GM19324 (cell line): ENCODE measurements around the gene SIRT7.

Source experiments
- ATAC-seq: cut with Tn5 transposase; IDR thresholded peaks from one replicate; pipeline ENCODE4 v1.9.1; 2021; ENCODE audit warnings: mild to moderate bottlenecking, moderate library complexity; ENCODE audit not compliant: unreplicated experiment, low FRiP score

SIRT7 gene

GRCh38 chr17:81921996-81922565 is 4.1 kb upstream of the SIRT7 start:
- ATAC-seq = no peak

- no peak for ATAC-seq
These were observed 3.5 kb upstream of the SIRT7 start for GRCh38 chr17:81921537-81921862.

GRCh38 chr17:81920612-81921536 is 2.9 kb upstream of the SIRT7 start:
- ATAC-seq = no peak

GRCh38 chr17:81918832-81919545 is 1.0 kb upstream of the SIRT7 start:
- no peak for ATAC-seq

- ATAC-seq = peak; percentile 13
These were observed 325 bp upstream of the SIRT7 start for GRCh38 chr17:81918333-81918669.

- ATAC-seq = no peak
These were observed 1.6 kb downstream of the SIRT7 start for GRCh38 chr17:81916234-81917001.

GRCh38 chr17:81915331-81915730 is 2.6 kb downstream of the SIRT7 start:
- no peak for ATAC-seq

GRCh38 chr17:81914103-81914850 is 3.7 kb downstream of the SIRT7 start:
- ATAC-seq = no peak

GRCh38 chr17:81913394-81914102 is 4.4 kb downstream of the SIRT7 start:
- ATAC-seq = no peak

GRCh38 chr17:81912441-81913309 is 5.3 kb downstream of the SIRT7 start:
- no peak for ATAC-seq

- no peak for ATAC-seq
These were observed 6.0 kb downstream of the SIRT7 start for GRCh38 chr17:81911969-81912368.

GRCh38 chr17:81911277-81911961 is 6.6 kb downstream of the SIRT7 start, which contains the start of gene PCYT2:
TSS of gene PCYT2 (minus strand) at chr17:81911399. CDS start at chr17:81911355, 44 bp downstream.
- ATAC-seq = peak; percentile 70

GRCh38 chr17:81910840-81911276 is 7.1 kb downstream of the SIRT7 start:
- peak; percentile 5 for ATAC-seq

GRCh38 chr17:81909966-81910839 is 7.8 kb downstream of the SIRT7 start:
- ATAC-seq = no peak

GRCh38 chr17:81909231-81909630 is 8.7 kb downstream of the SIRT7 start:
- ATAC-seq = no peak

- ATAC-seq = no peak
These were observed 9.2 kb downstream of the SIRT7 start for GRCh38 chr17:81908793-81909192.
